ENCODE data around the gene ZNF260. TPM values are rescaled to one million over a fixed set of nuclear protein-coding genes. Genes with fewer than 3 reads are reported as not detected.
A peak's percentile ranks its signal among the peaks of the same experiment; 100 is the strongest.

Gene ZNF260
- total and polyA plus RNA-seq, 2 of the 13 experiments (the other 11 are each of a cell fraction or from before 2014, with no cell fraction given), result 2.8 to 10.5 TPM

DNA sequence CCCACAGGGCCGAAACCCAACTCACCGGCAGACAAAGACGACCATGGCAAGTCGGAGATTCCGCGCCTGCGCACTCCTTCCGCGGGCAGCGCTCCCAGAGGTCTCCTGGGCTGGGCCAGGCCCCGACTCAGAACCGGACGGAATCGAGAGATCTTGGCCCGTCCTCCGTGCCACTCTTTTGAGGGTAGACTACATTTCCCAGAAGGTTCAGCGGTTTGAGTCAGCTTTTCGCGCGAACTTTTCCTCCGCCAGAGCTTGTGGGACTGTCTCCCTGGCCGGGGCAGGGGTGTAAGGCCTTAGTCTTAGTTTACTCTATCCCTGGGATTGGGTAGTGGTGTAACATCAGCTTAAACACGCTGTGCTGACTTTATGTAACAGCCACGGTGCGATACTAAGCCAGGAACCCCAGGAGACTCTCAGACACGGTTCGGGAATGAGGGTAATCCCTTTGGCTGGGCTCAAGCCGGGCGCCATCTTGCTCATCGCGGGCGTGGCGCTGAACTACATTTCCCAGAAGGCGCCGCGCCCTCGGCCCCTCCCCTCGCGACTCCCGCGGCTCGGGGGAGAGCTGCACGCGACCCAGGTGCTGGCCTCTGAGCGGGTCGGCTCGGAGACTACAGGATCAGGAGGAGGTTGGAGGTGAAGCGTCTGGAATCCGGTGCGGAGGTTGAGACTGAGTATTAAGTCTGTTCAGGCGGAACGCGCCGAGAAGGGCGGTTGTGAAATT lies at the start of gene ZNF260 (continued):
- 0 out of 2 replicates have a peak, but pooled peaks have one; percentile 26 for TF ChIP-seq ELF3 (CRISPR knock-in tag; IDR thresholded peaks at IDR 0.05)
- TF ChIP-seq ZNF292 (CRISPR knock-in tag; IDR thresholded peaks at IDR 0.05; ENCODE audit: borderline replicate concordance, low read depth), result peak; percentile 61; the same call in 1 of the 2 replicates
- no peak for TF ChIP-seq JARID2 (CRISPR knock-in tag; IDR thresholded peaks at IDR 0.05; ENCODE audit: insufficient replicate concordance)
- TF ChIP-seq ZNF34 (CRISPR knock-in tag; IDR thresholded peaks at IDR 0.05; ENCODE audit: borderline replicate concordance), result no peak
- TF ChIP-seq, protein P1, sequence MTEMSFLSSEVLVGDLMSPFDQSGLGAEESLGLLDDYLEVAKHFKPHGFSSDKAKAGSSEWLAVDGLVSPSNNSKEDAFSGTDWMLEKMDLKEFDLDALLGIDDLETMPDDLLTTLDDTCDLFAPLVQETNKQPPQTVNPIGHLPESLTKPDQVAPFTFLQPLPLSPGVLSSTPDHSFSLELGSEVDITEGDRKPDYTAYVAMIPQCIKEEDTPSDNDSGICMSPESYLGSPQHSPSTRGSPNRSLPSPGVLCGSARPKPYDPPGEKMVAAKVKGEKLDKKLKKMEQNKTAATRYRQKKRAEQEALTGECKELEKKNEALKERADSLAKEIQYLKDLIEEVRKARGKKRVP (CRISPR knock-in tag; IDR thresholded peaks at IDR 0.05), result 0 out of 4 replicates have a peak, but pooled peaks of 1 of the 2 experiments have one; percentile 3
- TF ChIP-seq ZNF367 (CRISPR knock-in tag; IDR thresholded peaks at IDR 0.05; ENCODE audit: borderline replicate concordance), result no peak
- TF ChIP-seq SETDB1 (CRISPR knock-in tag; IDR thresholded peaks at IDR 0.05; ENCODE audit: borderline replicate concordance), result no peak
- peak; percentile 77 for TF ChIP-seq SP4 (CRISPR knock-in tag; IDR thresholded peaks at IDR 0.05)
- TF ChIP-seq NFATC3 (CRISPR knock-in tag; IDR thresholded peaks at IDR 0.05), result 0 out of 2 replicates have a peak, but pooled peaks have one; percentile 31
- TF ChIP-seq, protein P2, sequence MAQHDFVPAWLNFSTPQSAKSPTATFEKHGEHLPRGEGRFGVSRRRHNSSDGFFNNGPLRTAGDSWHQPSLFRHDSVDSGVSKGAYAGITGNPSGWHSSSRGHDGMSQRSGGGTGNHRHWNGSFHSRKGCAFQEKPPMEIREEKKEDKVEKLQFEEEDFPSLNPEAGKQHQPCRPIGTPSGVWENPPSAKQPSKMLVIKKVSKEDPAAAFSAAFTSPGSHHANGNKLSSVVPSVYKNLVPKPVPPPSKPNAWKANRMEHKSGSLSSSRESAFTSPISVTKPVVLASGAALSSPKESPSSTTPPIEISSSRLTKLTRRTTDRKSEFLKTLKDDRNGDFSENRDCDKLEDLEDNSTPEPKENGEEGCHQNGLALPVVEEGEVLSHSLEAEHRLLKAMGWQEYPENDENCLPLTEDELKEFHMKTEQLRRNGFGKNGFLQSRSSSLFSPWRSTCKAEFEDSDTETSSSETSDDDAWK (CRISPR knock-in tag; IDR thresholded peaks at IDR 0.05), result no peak
- TF ChIP-seq KLF11 (CRISPR knock-in tag; IDR thresholded peaks at IDR 0.05), result 0 out of 2 replicates have a peak, but pooled peaks have one; percentile 24
- TF ChIP-seq ZNF550 (CRISPR knock-in tag; IDR thresholded peaks at IDR 0.05; ENCODE audit: borderline replicate concordance), result no peak
- TF ChIP-seq ZNF260 (CRISPR knock-in tag; IDR thresholded peaks at IDR 0.05; ENCODE audit: borderline replicate concordance, low read depth), result no peak
- no peak for TF ChIP-seq ELF4 (CRISPR knock-in tag; IDR thresholded peaks at IDR 0.05; ENCODE audit: borderline replicate concordance)

All from HepG2 (cell line).